GM18498 (cell line): ENCODE results near the gene PRDM16.
"Not testable (repeated sequence)": the region's sequence is repeated elsewhere in the genome, so short reads cannot be mapped to it uniquely, and the experiment has no call there.

Experiments
- ATAC-seq: cut with Tn5 transposase; IDR thresholded peaks from one replicate; pipeline ENCODE4 v1.9.1; 2021; ENCODE audit warnings: mild to moderate bottlenecking, moderate library complexity; ENCODE audit not compliant: unreplicated experiment

Gene PRDM16

DNA sequence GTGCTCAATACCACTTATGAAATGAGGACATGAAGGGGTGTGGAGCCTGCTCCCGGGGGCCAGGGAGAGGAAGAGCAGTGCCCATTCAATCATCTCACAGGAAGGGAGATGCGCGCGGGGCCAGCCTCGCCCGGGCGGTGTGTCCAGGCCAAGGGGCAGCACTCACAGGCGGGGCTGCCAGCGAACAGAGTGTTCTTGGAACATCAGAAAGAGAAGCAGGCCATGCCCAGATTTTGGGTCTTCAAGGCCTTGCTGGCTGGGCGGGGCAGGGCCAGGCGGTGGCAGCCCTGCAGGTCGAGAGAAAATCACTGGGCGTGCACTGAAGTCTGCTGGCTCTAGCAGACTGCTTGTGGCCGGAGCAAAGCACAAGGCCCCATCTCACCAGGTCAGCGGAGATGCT, 168.6 kb downstream of the PRDM16 start:
- ATAC-seq: no peak

DNA sequence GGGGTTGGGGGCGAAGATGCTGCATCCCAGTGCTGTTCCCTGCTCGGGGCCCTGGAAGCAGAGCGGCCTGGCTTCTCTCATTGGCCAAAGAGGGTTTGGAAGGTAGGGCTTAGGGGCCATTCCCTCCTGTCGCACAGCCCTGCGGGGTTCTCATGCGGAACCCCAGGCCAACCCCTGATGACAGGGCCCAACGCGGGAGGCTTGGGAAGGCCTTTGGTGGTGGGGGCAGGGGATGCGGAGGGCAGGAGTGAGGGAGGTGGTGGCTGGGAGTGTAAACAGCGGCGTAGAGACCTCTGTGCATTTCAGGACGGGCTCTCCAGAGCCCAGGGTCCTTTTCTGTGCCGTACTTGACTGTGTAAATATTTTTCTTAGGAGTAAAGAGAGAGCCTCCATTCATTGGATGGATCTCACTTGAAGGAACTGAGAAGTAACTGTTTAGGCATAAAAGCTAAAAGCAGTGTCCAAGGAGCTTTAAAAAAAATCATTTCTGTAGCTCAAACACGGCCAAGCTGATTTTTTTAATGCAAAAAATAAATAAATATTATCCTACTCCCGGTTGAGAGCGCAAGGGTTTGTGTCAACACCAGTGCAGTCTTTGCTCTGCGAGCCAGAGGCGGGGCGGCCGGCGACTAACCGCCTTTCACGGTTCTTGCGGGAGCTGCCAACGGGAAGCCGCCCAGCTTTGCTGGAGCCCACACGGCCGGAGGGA, 169.1 kb downstream of the PRDM16 start:
- no peak for ATAC-seq

DNA sequence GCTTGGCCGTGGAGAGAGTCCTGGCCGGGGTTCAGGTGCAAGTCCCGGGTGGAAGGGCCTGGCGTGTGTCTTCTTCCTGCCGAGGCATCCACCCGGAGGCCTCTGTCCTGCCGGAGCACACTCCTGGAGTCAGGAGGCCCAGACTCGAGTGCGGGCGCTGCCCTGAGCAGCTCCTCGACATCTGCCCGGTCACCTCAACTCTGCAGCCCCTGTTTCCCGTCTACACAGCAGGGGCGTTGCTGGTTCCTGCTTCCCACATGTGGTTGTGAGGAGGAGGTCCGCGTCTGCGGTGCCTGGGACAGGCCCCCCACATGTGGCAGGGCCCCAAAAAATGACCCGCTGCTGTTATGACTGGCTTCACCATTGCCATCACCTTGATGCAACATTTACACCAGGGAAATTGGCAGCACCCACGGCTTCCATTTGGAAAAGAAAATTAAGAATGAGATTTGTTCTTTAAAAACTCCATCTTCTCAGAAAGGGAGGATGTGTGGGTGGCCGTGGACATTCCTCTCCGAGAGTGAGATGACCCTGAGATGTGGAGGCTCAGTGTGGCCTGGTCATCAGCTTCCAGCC, 169.8 kb downstream of the PRDM16 start:
- no peak for ATAC-seq

DNA sequence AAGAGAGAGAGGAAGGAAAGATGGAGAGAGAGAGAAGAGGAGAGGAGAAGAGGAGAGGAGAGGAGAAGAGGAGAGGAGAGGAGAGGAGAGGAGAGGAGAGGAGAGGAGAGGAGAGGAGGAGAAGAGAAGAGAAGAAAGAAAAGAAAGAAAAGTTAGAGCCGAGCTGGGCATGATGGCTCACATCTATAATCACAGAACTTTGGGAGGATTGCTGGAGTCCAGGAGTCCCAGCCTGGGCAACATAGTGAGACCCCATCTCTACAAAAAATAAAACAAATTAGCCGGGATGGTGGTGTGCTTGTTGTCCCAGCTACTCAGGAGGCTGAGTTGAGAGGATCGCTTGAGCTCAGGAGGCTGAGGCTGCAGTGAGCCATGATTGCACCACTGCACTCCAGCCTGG, 171.0 kb downstream of the PRDM16 start:
- not testable (repeated sequence) for ATAC-seq

DNA sequence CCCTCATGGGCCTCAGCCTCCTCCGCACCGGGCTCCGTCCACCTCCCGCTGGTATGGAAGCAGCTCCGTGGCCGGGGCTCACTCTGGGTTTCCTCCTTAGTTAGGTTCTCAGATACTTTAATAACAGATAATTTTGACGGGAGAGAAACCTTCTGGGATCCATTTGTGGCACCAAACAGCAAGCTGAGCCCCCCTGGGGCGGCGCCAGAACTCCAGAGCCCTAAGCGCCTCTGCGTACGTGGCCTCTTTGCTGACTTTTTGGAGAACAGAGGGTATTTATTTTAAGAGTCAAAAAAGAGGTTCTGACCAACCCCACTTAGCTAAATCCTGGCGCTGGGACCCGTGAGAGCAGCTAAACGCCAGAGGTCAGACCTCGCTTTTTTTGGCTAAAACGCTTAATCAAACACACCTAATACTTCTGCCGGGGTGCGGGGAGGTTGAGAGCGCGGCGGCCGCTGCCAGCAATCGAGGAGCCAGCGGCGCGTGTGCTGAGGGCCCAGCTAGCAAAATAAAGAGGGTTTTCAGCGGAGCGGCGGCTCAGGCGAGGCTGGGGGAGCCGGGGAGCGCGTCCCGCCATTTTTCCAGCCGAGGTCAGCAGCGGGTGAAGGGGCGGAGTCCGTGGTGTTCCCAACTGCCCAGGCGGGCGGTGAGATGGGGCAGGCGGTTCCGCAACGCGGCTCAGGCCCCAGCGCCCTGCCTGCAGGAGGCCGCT, 171.7 kb downstream of the PRDM16 start:
- no peak for ATAC-seq

DNA sequence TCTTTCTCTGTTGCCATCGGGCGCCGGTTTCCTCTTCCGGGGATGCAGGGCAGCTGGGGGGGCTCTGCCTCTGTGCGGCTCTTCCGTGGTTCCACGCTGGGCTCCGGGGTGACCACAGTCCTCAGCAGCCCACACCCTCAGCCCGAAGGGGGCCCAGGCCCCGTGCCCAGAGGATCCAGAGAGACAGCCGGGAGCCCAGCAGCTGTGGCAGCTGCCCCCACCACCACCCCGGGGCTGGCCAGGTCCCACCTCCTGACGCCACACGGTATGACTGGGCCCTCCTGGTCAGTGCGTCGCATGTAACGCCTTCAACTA, 172.2 kb downstream of the PRDM16 start:
- ATAC-seq: no peak

DNA sequence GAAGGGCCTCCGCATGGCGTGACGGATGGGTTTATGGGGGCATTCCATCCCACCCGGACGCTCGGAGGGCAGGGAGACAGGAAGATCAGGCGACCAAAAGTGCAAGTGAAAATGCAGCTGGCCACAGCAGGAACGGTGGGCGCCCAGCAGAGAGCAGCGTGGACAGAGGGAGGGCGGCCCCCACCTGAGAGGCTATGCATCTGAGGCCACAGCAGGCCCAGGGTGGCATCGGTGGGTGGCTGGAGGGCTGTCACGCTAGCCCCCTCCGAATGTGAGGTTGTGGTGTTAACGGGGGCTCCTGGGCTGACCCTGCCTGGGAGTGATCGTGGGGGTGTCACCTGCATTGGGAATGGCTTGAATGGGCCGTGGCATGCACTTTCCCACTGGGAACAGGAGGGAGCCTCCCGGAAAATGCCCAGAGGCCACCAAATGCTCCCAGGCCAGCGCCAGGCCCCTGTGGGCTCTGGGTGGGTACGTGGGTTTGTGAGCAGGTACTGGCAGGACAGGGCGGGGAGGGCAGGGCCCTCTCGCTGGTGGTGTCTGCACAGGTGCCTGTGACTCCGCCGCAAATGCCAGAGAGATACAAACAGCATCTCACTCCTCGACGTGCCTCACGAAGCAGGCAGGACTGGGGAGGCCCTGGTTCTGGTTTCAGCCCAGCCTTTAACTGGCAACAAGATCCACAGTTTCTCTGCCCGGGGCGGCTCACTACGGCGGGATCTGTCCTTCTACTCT, 172.8 kb downstream of the PRDM16 start:
- no peak for ATAC-seq

DNA sequence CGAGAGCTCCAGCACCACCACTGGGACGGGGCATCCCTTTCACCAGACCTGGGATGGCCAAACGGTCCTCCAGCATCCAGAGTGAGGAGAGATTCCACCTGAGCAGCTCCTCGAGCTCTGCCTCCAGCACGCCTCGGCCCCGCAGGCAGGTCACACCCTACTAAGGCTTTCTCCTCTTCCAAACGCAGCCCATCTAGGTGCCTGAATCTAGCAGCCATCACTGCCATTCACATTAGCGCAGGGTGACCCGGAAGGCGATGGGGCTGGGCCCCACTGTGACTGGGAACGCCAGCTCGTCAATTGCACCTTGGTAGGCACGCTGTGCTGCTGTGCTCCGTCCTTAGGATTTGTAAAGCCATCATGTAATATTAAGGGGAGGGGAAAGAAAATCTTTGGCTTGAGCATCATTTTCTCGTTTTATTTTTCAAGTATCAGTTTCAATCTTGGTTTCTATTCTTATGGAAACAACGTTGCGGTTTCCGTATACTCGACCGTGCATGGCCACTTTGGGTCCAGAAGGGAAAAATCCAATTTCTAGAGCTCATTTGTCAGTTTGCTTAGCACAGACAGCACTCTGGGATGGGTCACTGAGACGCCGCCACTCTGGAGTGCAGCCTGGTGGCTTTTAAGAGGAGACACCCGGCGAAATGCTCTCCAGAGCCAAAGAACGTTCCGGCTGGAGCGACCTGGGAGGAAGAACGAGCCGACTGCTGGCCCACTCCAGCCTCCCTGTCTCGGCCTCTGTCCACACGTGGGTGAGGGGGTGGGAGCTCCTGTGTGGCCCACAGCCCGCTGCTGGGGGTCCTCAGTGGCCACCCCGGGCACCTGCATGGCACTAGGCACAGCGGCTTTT, 173.6 kb downstream of the PRDM16 start:
- ATAC-seq: no peak

DNA sequence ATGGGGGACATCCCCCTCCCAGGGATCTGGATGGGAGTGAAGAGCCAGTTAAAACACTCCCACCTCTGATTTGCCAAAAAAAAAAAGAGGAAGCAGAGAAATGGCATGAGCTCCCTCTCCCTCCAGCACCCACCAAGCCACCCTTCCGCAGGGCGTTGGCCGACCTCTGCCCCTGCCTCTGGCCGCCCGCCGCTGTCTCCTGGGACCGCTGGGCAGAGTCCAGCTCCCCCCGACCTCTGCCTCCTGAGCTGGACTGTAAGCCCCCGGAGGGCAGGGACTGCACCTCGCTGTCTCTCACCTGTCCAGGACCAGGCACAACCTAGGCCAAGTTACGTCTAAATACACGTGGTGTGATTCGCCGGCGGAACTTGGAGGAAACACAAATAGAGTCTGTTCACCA, 174.3 kb downstream of the PRDM16 start:
- ATAC-seq: no peak

DNA sequence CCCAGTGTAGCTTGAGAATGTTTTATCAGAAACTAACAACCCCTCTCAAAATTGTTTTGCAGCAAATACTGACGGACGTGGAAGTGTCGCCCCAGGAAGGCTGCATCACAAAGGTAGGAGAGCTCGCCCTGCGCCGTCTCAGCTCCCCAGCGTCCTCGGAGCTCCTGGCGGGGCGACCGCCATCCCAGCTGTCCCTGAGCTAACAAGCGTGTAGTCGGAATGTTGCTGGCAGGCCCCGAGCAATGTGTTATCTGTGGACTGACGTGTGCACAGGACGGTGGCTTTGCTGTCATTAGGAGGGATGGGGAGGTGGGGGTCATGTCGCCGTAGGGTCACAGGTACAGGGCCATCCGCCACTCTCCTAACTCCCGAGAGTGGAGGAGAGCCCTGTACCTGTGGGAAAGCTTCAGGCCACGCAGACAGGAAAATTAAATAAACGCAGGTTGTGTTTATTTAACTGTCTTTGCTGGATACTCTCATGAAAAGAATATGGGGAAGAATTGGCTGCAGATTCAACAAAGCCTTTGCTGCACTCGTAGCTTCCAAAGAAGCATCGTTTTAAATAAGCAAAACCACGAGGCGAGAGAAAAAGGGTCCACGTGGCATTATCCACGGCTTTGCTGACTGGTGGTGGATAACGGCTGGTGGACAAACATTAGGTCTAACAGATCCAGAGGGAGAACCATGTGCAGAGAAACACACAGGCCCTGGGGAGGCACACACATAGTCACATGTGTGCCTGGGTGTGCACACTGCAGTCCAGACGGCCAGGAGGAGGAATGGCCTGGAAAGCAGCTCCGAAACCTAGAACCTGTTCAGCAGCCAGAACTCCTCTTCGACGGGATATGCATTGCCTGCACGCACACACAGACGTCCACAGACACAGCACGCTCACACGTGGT, 175.3 kb downstream of the PRDM16 start:
- no peak for ATAC-seq

DNA sequence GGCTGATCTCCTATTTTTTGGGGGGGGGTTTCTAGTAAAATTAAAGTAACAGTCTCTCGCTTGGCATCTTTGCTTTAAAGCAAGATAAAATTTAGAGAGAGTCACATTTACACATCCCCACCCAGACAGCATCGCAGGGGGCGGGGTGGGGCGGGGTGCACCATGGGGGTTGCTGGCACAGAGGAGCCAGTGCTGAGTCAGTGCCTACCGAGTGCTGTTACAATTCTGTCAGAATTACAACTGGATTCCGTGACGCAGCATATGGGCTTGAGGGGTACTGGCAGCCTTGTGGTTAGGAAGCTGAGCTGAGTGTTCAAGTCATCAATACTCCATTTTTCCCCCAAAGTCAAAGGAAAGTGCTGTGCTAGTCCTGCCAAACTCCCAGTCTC, 175.9 kb downstream of the PRDM16 start:
- no peak for ATAC-seq

DNA sequence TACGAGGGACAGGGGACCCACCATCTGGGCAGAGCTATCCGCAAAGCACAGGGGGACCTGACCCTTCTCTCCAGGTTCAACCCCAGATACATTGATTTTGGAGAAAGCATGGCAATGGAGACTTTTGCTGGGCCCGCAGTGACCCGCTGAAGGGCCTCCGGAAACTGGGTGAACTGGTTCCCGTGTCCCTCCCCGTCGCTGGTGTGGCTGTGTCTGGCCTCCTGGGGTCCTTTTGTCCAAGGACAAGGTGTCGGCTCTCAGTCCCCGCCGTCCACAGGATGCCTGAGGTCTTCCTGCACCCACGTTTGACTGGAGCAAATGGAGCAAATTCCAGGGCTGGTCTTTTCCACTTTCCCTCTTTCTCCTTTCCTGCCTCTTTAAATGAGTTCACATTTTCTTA, 176.3 kb downstream of the PRDM16 start:
- no peak for ATAC-seq

DNA sequence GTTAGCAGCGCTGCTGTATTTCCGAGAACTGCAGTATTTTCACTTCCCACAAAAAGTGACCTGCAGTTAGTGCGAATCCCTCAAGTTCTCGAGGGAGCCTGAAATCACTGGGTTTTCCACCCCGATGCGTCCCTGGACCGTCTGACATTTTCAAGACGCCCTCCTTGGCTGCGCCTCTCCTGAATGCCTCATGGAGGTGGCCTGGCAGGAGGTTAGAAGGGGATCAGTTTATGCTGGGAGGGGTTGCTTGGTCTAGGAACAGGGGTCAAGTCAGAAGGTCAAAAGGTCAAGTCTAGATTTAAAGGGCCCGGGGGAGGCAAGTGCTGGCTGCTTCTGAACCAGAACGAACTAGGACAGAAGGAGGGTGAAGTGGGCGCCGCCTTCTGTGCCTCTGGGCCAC, 176.8 kb downstream of the PRDM16 start:
- no peak for ATAC-seq

DNA sequence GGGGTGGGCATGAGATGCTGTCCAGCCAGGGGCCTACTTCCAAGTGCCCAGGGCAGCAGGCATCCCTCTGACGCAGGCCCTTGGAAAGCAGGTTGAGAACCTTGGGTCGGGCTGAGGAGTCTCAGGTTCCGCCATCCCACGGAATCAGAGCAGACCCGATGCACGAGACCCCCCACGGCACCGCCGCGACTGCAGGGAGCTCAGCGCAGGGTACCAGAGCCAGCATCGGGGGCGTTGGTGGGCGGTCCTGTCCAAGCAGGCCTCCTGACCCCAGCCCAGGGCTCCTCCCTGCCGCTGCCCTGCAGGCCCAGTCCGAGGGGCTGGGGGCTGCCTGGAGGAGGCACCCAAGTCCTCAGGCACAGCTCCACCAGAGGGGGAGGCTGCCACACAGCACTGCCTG, 177.2 kb downstream of the PRDM16 start:
- ATAC-seq: no peak

DNA sequence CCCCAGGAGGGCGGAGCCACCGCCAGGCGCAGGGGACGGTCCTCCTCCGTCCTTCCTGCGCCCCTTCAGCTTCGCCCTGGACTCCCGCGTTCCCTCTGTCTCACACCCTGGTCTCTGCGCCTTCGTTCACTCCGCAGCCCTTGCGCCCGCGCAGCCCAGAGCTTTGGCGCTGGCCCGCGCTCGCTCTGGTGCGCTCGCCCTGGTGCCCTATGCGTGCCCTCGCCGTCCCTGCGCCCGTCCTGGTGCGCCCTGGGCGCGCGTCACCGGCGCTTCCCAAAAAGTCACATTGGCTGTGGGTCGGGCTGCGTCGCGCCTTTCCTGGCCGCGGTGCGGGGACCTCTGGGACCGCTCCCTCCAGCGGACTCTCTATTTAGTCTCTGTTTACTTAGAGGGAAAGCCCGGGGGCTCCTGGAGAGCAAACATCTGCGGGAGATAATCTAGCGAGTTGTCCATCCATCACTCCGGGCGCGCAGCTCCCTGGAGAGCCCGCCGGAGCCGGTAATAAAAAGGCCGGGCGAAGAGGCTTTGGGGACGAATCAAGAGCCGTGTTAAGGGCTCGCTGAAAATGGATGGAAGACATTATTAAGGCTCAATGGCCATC, 178.6 kb downstream of the PRDM16 start:
- ATAC-seq: no peak

DNA sequence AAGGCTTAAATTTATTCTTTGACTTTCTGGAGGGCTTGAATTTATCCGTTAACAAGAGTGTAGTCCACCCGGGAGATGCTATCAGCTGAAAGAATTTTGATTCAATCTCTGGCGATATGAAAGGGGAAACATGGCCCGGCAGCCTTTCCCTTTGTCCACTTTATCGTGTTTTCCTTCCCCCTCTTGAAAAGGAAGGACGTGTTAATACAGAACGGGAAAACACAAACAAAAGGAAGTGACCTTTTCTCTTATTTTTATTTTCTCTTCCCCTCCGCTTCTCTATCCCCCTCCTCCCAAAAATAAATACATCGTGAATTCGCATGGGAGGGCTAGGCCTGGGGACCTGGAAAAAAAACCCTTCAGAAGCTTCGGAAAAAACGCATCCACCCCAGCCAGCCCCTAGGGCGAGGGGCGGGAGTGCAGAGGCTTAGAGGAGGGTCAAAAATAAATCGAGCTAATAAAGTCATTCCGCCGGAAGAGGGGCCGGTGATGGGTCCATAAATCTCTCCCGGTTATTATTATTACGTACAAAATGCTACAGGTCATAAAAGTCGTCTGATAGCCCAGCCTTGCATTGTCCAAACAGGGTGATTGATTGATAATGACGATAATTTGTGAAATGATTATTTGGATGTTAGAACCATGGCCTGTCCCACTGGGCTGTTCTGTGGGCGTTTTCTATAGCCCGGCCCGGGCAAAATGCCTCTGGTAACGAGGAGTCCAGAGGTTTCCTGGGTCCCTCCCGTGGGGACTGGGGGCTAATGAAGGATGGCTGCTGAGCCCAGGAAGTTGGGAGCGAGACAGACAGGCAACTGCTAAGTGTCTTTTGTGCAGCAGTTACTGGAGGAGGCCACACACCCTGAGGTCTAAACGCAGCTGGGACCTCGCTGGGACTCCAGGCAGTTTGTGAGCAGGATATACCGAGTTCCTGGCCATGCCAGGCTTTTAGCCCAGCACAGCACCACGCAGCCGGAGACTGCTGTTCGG, 179.4 kb downstream of the PRDM16 start:
- ATAC-seq: no peak

DNA sequence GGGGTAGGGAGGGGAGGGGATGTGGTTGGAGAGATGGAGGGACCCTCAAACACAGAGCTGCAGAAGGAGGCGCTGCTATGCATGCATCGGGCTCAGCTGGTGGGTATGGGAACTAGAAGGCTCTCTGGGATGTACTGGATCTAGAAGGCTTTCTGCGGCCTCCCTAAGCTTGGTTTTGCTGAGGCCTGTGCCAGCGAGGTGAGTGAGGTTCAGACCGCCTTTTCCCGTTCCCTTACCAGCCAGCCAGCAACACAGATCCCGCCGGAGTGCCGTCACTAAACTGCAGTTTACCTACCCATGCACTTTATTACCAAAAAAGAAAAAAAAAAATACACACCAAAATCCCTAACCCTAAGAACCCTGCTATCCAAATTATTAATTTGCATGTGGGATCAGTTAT, 180.2 kb downstream of the PRDM16 start:
- no peak for ATAC-seq
